ENCODE results near the gene DGLUCY.
"Not testable (repeated sequence)": the region's sequence is repeated elsewhere in the genome, so short reads cannot be mapped to it uniquely, and the experiment has no call there.

DGLUCY gene

GRCh38 chr14:91159906-91160305 is 46.0 kb downstream of the DGLUCY start:
- in situ Hi-C loops (cut with HindIII; ENCODE audit: low sequenced_read_pairs) = no loop called here

GRCh38 chr14:91163316-91163715 is 49.4 kb downstream of the DGLUCY start:
- in situ Hi-C loops (cut with HindIII; ENCODE audit: low sequenced_read_pairs) = no loop called here

- in situ Hi-C loops (cut with HindIII; ENCODE audit: low sequenced_read_pairs) = loop anchor here (5.0 kb wide), 2 partner anchors 62 to 257 kb away; no protein-coding TSS in a partner anchor
Measured at GRCh38 chr14:91164676-91165075, 50.8 kb downstream of the DGLUCY start.

GRCh38 chr14:91167380-91167770 is 53.5 kb downstream of the DGLUCY start:
- in situ Hi-C loops (cut with HindIII; ENCODE audit: low sequenced_read_pairs) = loop anchor here (5.0 kb wide), 2 partner anchors 65 to 260 kb away; no protein-coding TSS in a partner anchor

GRCh38 chr14:91169951-91170350 is 56.1 kb downstream of the DGLUCY start:
- in situ Hi-C loops (cut with HindIII; ENCODE audit: low sequenced_read_pairs) = loop anchor here (5.0 kb wide), 2 partner anchors 68 to 263 kb away; no protein-coding TSS in a partner anchor

GRCh38 chr14:91170504-91171121 is 56.7 kb downstream of the DGLUCY start:
- in situ Hi-C loops (cut with HindIII; ENCODE audit: low sequenced_read_pairs) = no loop called here

GRCh38 chr14:91171291-91171690 is 57.4 kb downstream of the DGLUCY start:
- in situ Hi-C loops (cut with HindIII; ENCODE audit: low sequenced_read_pairs) = no loop called here

GRCh38 chr14:91173221-91173670 is 59.4 kb downstream of the DGLUCY start:
- in situ Hi-C loops (cut with HindIII; ENCODE audit: low sequenced_read_pairs) = no loop called here

GRCh38 chr14:91173904-91174303 is 60.0 kb downstream of the DGLUCY start:
- in situ Hi-C loops (cut with HindIII; ENCODE audit: low sequenced_read_pairs) = no loop called here

- in situ Hi-C loops (cut with HindIII; ENCODE audit: low sequenced_read_pairs) = no loop called here
Measured at GRCh38 chr14:91175291-91176201, 61.7 kb downstream of the DGLUCY start.

GRCh38 chr14:91177073-91178034 is 63.5 kb downstream of the DGLUCY start:
- in situ Hi-C loops (cut with HindIII; ENCODE audit: low sequenced_read_pairs) = no loop called here

- in situ Hi-C loops (cut with HindIII; ENCODE audit: low sequenced_read_pairs) = no loop called here
Measured at GRCh38 chr14:91180611-91181010, 66.7 kb downstream of the DGLUCY start.

GRCh38 chr14:91182753-91183152 is 68.9 kb downstream of the DGLUCY start:
- in situ Hi-C loops (cut with HindIII; ENCODE audit: low sequenced_read_pairs) = not testable (repeated sequence)

- in situ Hi-C loops (cut with HindIII; ENCODE audit: low sequenced_read_pairs) = no loop called here
Measured at GRCh38 chr14:91184559-91184958, 70.7 kb downstream of the DGLUCY start.

- in situ Hi-C loops (cut with HindIII; ENCODE audit: low sequenced_read_pairs) = no loop called here
Measured at GRCh38 chr14:91185721-91186120, 71.8 kb downstream of the DGLUCY start.

GRCh38 chr14:91186515-91187066 is 72.7 kb downstream of the DGLUCY start:
- in situ Hi-C loops (cut with HindIII; ENCODE audit: low sequenced_read_pairs) = no loop called here

- in situ Hi-C loops (cut with HindIII; ENCODE audit: low sequenced_read_pairs) = no loop called here
Measured at GRCh38 chr14:91187271-91187670, 73.4 kb downstream of the DGLUCY start.

GRCh38 chr14:91190853-91191252 is 77.0 kb downstream of the DGLUCY start:
- in situ Hi-C loops (cut with HindIII; ENCODE audit: low sequenced_read_pairs) = no loop called here

- in situ Hi-C loops (cut with HindIII; ENCODE audit: low sequenced_read_pairs) = no loop called here
Measured at GRCh38 chr14:91193069-91193468, 79.2 kb downstream of the DGLUCY start.

- in situ Hi-C loops (cut with HindIII; ENCODE audit: low sequenced_read_pairs) = loop anchor here (5.0 kb wide), 1 partner anchor 91 kb away; no protein-coding TSS in a partner anchor
Measured at GRCh38 chr14:91195881-91196280, 82.0 kb downstream of the DGLUCY start.
